IPS-11a (cell line): ENCODE measurements around the gene FAM13A.
"Not testable (repeated sequence)": the region's sequence is repeated elsewhere in the genome, so short reads cannot be mapped to it uniquely, and the experiment has no call there.

Source experiments
- H3K4me3 ChIP-seq: one replicate; pipeline ENCODE4 v1.5.1; 2013; ENCODE audit warnings: low read depth, low read length, control low read depth

The FAM13A gene

DNA sequence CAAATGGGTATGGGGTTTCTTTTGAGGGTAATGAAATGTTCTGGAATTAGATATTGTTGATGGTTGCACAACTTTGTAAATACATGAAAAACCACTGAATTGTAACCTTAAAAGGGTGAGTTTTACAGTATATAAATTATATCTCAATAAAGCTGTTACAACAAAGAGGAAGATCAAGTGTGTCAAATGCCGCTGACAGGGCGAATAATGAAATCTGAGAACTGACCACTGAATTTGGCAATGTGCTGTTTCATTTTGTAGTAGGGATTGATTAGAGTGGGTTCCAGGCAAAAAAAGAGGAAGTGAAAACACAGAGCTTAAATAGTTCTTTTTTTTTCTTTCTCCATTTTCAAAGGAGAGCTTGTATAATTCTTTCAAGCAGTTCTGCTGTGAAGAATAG is 198.2 kb downstream of the FAM13A start:
- H3K4me3 ChIP-seq = no peak overlapping the region

DNA sequence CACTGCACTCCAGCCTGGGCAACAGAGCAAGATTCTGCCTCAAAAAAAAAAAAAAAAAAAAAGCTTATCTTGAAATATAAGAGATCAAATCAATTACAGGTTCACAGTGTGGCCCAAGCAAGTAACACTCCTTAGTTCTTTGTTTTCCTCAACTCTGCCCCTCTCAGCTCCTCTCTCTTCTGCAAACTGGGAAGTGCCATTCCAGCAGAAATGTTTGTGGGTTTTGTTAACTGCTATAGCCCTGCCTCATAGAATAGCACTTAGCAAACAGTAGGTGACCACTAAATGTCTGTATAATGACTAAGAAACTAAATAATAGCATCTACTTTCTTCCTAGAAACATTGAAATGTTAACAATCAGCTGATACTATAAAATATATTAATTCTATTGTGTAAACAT is 199.4 kb downstream of the FAM13A start:
- no peak overlapping the region for H3K4me3 ChIP-seq

DNA sequence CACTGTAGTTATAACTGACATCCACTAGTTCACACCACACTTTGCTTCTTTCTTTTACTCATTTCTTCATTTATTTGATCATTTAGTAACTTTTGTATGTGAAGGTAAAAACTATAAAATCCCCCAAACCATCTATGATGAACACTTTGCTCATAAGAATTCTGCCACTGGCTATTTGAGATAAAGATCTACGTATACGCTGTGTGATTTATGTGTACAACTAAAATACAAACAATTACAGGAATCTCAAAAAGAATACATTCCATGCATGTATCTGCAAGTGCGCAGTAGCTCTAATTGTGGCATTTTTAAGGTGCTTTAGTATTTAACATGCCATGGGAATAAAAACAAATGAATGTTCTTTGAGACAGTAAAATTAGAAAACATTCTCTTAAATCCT is 202.5 kb downstream of the FAM13A start:
- no peak overlapping the region for H3K4me3 ChIP-seq

- not testable (repeated sequence) for H3K4me3 ChIP-seq
Measured at GRCh38 chr4:88853583-88853982, 203.4 kb downstream of the FAM13A start.

- H3K4me3 ChIP-seq = no peak overlapping the region
Measured at GRCh38 chr4:88846206-88846790, 210.7 kb downstream of the FAM13A start.

DNA sequence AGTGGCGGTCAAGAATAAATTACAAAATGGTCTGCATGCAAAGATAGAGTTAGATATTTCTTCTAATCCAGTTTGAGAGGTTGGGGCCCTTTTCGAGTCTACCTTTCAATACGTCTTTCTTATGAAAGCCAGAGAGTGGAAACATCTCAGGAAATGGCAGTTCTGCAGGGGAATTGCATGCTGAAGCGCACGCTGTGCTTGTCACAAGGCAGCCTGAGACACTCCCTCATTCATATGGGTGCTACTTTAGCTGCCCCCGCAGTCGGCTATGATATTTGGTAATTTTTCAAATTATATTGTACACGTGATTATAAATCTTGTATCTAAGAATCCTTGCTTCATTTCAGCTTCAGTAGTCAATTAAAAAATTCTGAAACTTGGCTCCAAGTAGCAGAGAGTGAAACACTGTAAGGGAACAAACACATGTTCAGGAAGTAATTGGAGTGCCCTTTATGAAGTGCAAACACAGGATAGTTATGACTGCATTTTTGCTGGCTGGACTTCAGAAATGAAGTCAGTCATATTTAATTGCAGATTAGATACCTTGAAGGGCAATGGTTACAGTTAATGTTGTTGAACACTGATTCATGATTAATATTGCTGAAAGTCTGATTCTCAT is 213.8 kb downstream of the FAM13A start:
- H3K4me3 ChIP-seq = no peak overlapping the region

GRCh38 chr4:88841635-88842034 is 215.3 kb downstream of the FAM13A start:
- H3K4me3 ChIP-seq = no peak overlapping the region

GRCh38 chr4:88836216-88836615 is 220.8 kb downstream of the FAM13A start:
- H3K4me3 ChIP-seq = no peak overlapping the region

GRCh38 chr4:88831031-88831430 is 226.0 kb downstream of the FAM13A start:
- H3K4me3 ChIP-seq = no peak overlapping the region

- no peak overlapping the region for H3K4me3 ChIP-seq
Measured at GRCh38 chr4:88830598-88830997, 226.4 kb downstream of the FAM13A start.

GRCh38 chr4:88828842-88829571 is 228.0 kb downstream of the FAM13A start:
- H3K4me3 ChIP-seq = no peak overlapping the region

GRCh38 chr4:88827442-88827841 is 229.5 kb downstream of the FAM13A start:
- H3K4me3 ChIP-seq = no peak overlapping the region

DNA sequence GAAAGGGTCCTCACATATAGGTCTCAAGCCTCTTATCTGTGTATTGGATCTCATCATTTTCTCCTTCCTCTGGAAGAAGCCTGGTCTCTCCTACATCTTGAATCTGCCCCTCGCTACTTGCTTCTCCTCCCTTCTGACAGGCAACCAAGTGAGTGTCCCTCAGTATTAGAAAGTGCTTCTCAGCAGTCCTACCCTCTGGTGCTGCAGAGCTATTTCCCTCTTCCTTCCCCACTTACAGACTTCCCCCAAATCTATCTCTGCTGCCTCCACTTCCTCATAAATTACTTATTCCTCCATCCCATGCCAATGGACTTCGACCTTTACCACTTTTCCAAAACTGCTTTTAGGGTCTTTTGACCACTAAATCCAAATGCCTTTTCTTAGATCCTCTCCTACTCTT is 230.2 kb downstream of the FAM13A start:
- H3K4me3 ChIP-seq = no peak overlapping the region

DNA sequence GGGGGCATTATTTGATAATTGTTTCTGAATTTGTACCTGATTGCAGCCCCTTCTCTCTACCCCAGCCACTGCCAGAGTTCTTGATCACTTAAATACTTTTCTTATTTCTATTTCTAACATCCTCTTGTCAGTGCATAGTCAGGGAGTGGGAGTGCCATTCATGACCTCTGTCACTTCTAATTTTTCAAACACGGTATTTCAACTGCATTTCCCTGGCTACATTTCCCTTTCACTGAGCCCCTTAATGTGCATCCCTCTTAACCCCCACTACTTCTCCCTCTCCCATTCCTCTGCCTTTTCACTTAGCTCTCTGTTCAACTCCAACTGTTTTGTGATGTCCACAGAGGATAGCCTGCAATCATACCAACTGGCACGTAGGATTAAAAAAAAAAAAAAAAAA is 231.1 kb downstream of the FAM13A start:
- H3K4me3 ChIP-seq = no peak overlapping the region

- peak overlapping the region; percentile 30 for H3K4me3 ChIP-seq
Measured at GRCh38 chr4:88823058-88823919, 233.7 kb downstream of the FAM13A start.

- no peak overlapping the region for H3K4me3 ChIP-seq
Measured at GRCh38 chr4:88822034-88822789, 234.8 kb downstream of the FAM13A start.

GRCh38 chr4:88821522-88821921 is 235.5 kb downstream of the FAM13A start:
- no peak overlapping the region for H3K4me3 ChIP-seq

DNA sequence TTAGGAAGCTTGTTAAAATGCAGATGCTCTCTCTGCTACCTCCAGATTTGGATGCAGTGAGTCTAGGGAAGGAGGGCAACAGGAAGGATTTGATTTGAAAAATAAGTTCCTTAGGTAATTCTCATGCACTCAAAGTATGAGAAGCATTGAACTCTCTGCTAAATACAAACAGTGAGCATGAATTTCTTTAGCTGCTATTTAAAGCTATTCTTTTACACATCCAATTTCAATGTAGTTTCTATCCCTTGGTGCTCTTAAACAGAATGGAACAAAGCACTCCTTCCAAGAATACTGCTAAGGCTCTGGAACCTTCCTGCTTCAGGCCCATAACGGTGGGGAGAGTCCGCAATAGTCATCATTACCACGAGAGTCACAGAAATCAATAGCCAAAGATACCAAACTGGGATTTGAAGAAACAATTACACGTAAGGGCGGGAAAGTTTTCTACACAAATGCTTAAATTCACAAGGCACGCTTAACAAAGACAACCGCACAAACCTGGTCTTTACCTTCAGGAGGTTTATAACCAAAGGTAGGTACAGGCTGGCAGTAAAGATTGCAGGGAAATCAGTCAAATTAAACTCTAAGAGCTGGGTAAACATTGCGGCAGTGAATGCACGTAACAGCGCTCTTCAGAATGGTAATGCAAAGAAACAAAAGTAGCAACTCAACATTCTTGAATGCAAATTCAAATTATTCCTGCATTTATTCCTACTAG is 236.1 kb downstream of the FAM13A start:
- no peak overlapping the region for H3K4me3 ChIP-seq

- no peak overlapping the region for H3K4me3 ChIP-seq
Measured at GRCh38 chr4:88819818-88820697, 236.9 kb downstream of the FAM13A start.
